Nephron progenitor cell (in vitro differentiated cells): ENCODE data around the gene IFT57.

Experiments
- DNase-seq: peaks from one replicate; pipeline ENCODE4 v3.0.0; 2021
- H3K27ac Mint-ChIP-seq: 2 replicates; pipeline ENCODE4 v1.8.0; 2021; ENCODE audit warnings: mild to moderate bottlenecking, moderate library complexity, mixed read lengths
- H3K27me3 Mint-ChIP-seq: 2 replicates; pipeline ENCODE4 v1.8.0; 2021; ENCODE audit warnings: mild to moderate bottlenecking, low read depth, mixed read lengths; ENCODE audit not compliant: poor library complexity
- H3K36me3 Mint-ChIP-seq: 2 replicates; pipeline ENCODE4 v1.8.0; 2021; ENCODE audit warnings: low read depth, mixed read lengths
- H3K4me1 Mint-ChIP-seq: 2 replicates; pipeline ENCODE4 v1.8.0; 2021; ENCODE audit warnings: mixed read lengths
- H3K4me3 Mint-ChIP-seq: 2 replicates; pipeline ENCODE4 v1.8.0; 2021; ENCODE audit warnings: mild to moderate bottlenecking, moderate library complexity, mixed read lengths
- H3K9me3 Mint-ChIP-seq: 2 replicates; pipeline ENCODE4 v1.8.0; 2021; ENCODE audit warnings: mild to moderate bottlenecking, moderate library complexity, mixed read lengths
- TF ChIP-seq, protein P1 (sequence below): fragments of 200-600 bp; sonication (generic); IDR thresholded peaks from 2 replicates; pipeline ENCODE4 v1.5.0; 2021; ENCODE audit warnings: antibody characterized with exemption

Gene IFT57

DNA sequence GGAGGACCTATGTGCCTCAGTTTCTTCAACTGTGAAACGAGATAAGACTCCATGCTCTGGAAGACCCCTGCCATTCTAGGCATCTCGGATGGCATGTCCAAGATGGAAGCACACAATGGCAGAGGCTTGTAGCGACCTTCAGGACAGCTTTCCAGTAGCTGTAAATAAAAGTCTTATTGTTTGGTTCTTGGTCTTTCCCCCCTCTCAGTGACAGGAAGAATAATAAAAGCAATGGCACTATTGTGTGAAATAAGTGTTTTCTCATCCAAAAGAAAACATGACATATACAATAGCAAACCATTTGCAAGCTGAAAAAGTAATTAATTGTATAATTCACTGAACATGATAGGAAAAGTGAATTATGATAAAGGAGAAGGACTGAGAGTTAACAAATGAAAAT lies 98.9 kb downstream of the IFT57 start:
- Mint-ChIP-seq H3K4me1 (peaks cover 43% of the 10 kb centered on the region), H3K9me3 (peaks cover 4% of the 10 kb centered on the region), H3K4me3 (no peak overlapping the region), H3K36me3 (no peaks in the 10 kb centered on the region), H3K27me3 (peaks cover 7% of the 10 kb centered on the region), H3K27ac (no peak overlapping the region)
- no peak for DNase-seq
- TF ChIP-seq, protein P1, sequence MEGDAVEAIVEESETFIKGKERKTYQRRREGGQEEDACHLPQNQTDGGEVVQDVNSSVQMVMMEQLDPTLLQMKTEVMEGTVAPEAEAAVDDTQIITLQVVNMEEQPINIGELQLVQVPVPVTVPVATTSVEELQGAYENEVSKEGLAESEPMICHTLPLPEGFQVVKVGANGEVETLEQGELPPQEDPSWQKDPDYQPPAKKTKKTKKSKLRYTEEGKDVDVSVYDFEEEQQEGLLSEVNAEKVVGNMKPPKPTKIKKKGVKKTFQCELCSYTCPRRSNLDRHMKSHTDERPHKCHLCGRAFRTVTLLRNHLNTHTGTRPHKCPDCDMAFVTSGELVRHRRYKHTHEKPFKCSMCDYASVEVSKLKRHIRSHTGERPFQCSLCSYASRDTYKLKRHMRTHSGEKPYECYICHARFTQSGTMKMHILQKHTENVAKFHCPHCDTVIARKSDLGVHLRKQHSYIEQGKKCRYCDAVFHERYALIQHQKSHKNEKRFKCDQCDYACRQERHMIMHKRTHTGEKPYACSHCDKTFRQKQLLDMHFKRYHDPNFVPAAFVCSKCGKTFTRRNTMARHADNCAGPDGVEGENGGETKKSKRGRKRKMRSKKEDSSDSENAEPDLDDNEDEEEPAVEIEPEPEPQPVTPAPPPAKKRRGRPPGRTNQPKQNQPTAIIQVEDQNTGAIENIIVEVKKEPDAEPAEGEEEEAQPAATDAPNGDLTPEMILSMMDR = no peak

DNA sequence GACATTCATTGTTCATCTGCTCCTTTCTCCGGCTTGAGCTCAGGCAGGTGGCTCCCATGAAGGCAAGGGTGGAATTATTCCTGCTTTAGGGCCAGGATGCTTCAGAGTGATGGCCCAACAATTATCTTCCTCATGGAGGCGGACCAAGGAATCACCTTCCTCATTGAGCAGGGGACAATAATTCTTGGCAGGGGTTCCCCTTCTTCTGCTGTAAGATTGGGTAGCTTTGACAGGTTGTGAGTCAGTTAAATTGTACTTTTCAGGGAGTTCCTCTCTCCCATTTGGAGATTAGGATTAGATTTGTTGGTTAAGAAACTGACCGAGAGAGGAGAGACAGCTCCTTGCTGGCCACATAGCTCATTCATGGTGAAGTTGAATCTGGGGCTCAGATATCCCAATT lies 99.9 kb downstream of the IFT57 start:
- H3K27ac Mint-ChIP-seq = peak overlapping the region; percentile 2
- peaks cover 43% of the 10 kb centered on the region for H3K4me1 Mint-ChIP-seq
- H3K9me3 Mint-ChIP-seq = peaks cover 4% of the 10 kb centered on the region
- H3K4me3 Mint-ChIP-seq = no peak overlapping the region
- peaks cover 8% of the 10 kb centered on the region for H3K27me3 Mint-ChIP-seq
- H3K36me3 Mint-ChIP-seq = no peaks in the 10 kb centered on the region
- no peak for DNase-seq
- TF ChIP-seq, protein P1 = no peak

DNA sequence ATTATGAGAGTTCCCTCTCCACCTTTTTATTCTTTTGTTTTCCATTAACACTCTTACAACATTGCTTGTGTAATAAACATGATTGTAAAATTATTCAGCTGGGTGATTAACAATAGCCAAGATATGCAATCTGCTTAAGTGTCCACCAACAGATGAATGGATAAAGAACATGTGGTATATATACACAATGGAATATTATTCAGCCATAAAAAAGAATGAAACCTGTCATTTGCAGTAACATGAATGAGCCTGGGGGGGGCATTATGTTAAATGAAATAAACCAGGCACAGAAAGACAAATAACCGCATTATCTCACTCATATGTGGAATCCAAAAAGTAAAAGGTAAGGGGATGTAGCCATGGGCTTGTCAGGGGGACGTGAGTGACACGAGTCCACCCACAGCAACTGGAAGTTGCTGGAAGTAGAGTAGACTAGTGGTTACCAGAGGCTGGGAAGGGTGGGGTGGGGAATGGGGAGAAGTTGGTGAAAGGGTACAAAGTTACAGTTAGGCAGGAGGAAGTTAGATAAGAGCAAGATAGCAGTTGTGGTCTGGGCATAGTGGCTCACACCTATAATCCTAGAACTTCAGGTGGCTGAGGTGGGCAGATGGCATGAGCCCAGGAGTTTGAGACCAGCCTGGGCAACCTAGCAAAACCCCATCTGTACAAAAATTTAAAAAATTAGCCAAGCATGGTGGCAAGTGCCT lies 102.7 kb downstream of the IFT57 start:
- Mint-ChIP-seq H3K9me3 (peaks cover 4% of the 10 kb centered on the region), H3K27me3 (peaks cover 8% of the 10 kb centered on the region), H3K36me3 (no peaks in the 10 kb centered on the region), H3K27ac (no peak overlapping the region), H3K4me3 (no peak overlapping the region), H3K4me1 (peaks cover 24% of the 10 kb centered on the region)
- TF ChIP-seq, protein P1 = no peak
- no peak for DNase-seq

DNA sequence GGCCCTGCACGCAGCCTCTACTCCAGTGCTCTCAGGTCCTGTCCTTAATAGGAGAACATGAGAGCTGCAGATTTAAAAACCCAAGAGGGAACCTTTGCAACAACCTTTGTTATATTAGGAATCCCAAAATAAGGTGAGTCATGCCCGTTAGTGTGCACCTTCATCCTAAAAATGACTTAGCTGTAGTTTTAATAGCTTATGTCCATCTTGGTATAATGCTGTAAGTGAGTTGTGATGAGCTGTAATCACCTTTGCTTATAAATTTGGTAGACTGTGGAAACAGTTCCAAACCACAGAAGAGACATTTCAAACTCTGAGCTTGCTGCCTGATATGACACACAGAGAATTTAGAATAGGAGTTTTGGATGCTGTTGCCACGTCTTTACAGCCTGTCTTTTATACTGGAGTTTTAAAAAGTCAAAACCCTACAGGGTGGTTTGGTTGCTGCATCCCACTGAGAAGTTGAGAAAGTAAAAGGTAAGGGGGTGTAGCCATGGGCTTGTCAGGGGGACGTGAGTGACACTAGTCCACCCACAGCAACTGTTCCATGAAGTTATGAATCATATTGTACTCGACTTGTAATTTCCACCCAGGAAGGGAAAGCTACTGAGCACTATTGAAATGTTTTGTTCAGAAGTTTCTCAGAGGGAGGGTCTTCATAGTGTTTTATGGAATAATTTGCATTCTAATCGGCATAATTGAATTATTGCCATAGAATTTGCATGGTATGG lies 104.0 kb downstream of the IFT57 start:
- no peak for DNase-seq
- Mint-ChIP-seq H3K27me3 (peaks cover 8% of the 10 kb centered on the region), H3K27ac (no peak overlapping the region), H3K36me3 (no peaks in the 10 kb centered on the region), H3K9me3 (peaks cover 4% of the 10 kb centered on the region), H3K4me3 (no peak overlapping the region), H3K4me1 (peaks cover 10% of the 10 kb centered on the region)
- TF ChIP-seq, protein P1 = no peak

DNA sequence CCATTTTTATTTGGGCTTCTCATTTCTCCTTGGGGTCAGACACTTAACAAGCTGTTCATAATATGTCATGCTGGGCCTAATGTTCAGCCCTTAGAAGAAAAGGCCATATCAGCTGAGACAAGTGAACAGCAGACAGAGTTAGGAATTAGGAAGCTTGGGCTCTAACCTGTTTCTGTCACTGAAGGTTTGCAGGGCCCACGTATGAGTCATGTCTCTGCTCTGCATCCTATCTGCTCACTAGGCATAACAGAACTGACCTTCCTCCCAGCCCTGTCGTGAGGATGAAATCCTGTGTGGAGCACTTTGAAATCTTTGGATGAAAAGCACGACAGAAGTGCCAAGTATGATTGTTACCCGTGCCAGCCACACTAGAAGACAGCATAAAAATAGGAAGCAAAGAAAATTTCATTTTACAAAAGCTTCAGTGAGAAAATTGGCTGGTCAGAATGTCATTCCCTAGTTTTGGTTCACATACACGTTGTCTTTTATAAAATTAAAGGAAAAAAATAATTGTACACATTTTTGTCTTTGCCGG lies 104.9 kb downstream of the IFT57 start:
- Mint-ChIP-seq H3K27ac (no peak overlapping the region), H3K36me3 (no peaks in the 10 kb centered on the region), H3K9me3 (peaks cover 4% of the 10 kb centered on the region), H3K4me1 (peaks cover 4% of the 10 kb centered on the region), H3K4me3 (no peak overlapping the region), H3K27me3 (peaks cover 8% of the 10 kb centered on the region)
- TF ChIP-seq, protein P1 = no peak
- DNase-seq = no peak
